Neural cell (in vitro differentiated cells): Measurements from ENCODE around the gene CDH16.

Experiments used
- EP300 ChIP-seq: fragments of 450-650 bp; conservative IDR thresholded peaks from 2 replicates; pipeline ENCODE4 v1.6.1; 2014; ENCODE audit warnings: antibody characterized with exemption, mild to moderate bottlenecking, moderate library complexity; ENCODE audit not compliant: poor library complexity, severe bottlenecking
- EZH2 ChIP-seq: fragments of 200-600, 300-800 bp; shearing (Covaris generic), sonication (generic); IDR thresholded peaks from 2 replicates; pipeline ENCODE4 v1.6.1; 2014; ENCODE audit warnings: antibody characterized with exemption, low read length, borderline replicate concordance, mild to moderate bottlenecking; ENCODE audit not compliant: insufficient read depth, poor library complexity, severe bottlenecking
- POLR2AphosphoS5 ChIP-seq: IDR thresholded peaks from 2 replicates; pipeline ENCODE4 v1.6.1; 2012

GRCh38 chr16:66948837-66949225 is 30.1 kb upstream of the CDH16 start:
- no peak for TF ChIP-seq POLR2AphosphoS5
- TF ChIP-seq EZH2: no peak
- no peak for TF ChIP-seq EP300
